Myocyte (in vitro differentiated cells): ENCODE results near the gene MRPS18B. TPM values are rescaled to one million over a fixed set of nuclear protein-coding genes. Genes with fewer than 3 reads are reported as not detected.
A peak's percentile ranks its signal among the peaks of the same experiment; 100 is the strongest.
"Not testable (repeated sequence)": the region's sequence is repeated elsewhere in the genome, so short reads cannot be mapped to it uniquely, and the experiment has no call there.

Experiments
- DNase-seq: peaks from one replicate; pipeline ENCODE4 v3.0.0-alpha.2; 2012; ENCODE audit warnings: low read depth
- total RNA-seq: library from RNA; depleted of rRNA; stranded (reverse); fragments of >200 nt; gene quantifications from 2 replicates; pipeline ENCODE4 v1.2.3, GENCODE V29; 2014

MRPS18B gene
- total RNA-seq, 1 donor from 2014 or later: 64.3 TPM

DNA sequence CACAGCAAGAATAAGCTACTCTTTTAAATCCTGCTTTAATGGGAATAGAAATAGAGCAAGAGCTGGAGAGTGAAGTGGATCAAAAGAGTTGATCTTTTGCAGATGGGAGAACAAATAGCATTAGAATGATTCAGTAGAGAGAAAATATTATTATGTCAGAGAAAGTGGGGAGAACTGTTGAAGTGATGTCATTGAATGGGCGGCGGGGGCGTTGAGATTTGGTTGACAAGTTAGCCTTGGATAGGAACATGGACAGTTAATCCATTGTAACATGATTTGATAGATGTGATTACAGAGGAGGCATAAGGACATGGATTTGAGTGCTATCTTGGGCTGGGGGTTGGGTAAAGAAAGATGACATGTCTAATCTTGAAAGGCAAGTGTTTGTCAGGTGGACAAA, 18.2 kb downstream of the MRPS18B start:
- DNase-seq: no peak

DNA sequence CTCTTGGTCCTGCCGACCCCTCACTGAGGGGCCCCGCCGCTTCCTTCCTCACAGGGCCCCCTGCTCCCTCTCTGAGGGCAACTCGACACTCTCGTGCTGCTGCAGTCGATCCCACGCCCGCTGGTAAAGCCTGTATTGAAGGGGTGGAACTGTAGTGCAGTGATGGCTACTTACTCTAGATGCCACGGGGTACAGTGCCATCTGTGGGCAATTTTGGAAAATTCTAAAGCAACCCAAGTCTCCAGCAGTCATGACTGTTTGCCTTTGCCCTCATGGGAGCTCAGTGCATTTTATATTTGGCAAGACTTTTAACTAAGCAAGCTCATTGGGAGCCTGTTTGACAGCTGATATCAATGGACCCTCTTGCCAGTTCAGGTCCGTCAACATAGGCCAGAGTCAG, 22.8 kb downstream of the MRPS18B start:
- DNase-seq: no peak

DNA sequence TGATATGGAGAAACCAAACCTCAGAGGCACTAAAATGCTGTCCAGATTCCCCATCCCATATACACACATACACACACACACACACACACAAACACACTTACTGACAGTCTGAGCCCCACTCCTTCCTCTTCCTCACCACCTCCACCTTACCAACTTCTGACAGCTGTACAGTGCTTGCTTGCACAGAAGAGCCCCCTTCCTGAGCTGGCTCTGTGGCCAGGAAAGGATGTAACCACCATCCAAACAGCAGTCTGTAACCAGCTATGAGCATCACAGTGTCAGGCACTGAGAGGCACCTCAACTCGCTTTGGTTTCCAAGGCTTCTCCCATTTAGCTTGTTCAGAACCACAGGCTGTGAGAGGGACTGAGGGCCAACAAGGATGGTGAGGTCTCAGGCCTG, 23.4 kb downstream of the MRPS18B start:
- no peak for DNase-seq

DNA sequence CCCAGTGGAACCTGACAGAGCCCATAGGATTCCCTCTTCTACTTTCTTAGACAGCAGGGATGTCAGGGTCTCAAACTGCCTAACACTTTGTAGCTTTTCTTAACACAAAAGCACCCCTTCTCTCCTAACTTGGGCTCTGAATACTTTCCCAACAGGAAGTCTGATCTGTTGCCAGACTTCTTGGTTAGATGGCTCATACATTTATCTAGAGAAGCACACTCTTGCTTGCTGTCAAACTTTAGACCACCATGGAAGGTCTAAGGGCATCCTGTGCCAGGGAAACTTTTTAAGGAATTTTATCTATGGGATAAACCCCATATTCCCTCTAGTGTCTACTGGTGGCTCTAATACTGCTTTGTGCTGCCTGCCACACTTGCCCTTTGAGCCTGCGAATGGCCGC, 26.0 kb downstream of the MRPS18B start:
- DNase-seq: no peak

- no peak for DNase-seq
Observed at GRCh38 chr6:30644769-30645168, 27.1 kb downstream of the MRPS18B start.

DNA sequence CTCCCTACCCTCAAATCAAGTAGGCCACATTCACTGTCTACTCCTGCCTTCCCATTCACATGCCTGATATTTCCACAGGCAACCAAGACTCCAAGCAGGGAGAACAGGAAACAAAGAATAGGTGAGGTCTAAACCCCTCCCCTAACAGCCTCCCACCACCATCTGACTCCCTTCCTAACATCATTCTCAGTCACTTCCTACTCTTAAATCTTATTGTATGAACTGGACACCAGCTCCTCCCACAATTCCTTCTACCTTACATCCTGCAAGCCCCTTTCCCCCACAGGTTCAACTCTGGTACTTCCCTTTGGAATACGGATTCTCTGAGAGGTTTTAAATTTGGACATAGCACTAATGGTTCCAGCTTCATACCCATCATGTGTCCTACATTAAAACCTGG, 28.3 kb downstream of the MRPS18B start:
- DNase-seq: no peak

DNA sequence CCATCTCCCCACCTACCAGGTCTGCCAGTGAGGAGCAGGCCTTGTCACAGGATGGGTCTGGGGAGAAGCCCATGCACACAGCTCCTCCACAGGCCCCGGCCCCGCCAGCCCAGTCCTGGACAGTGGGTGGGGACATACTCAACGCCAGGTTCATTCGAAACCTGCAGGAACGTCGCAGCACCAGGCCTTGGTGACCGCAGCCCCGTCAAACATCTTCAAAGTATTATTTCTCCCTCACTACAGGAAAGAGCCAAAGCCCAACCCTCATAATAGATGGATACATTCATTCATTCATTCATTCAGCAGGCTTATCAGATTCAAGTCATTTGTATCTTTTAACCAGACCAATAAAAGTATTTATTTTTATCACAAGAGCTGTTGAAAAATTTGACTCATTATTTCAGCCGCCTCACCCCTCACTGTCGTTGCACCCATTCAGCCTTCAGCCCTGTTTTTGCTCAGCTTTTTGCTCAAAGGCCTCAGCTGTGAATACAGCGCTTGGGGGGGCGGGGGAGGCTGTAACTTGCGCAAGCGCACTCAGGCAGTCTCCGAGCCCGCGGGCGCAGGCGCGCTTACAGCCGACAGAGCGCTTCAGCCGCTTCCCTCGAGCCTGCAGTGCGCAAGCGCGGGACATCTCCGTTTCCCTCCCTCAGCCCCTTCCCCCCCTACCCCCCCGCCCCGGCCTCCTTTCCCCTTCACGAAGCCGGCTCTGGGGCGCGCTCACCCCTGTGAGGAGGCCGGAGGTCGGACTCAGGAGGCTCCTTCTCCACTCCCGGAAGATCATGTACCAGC, 29.0 kb downstream of the MRPS18B start, which contains the start of gene C6orf136:
Gene C6orf136 (plus strand): TSS at position 684 of the 792 bp plus-strand sequence. CDS start 99 bp downstream, at position 783.
- DNase-seq: peak; percentile 91

- DNase-seq: peak; percentile 73
Observed at GRCh38 chr6:30647242-30648116, 29.8 kb downstream of the MRPS18B start.

DNA sequence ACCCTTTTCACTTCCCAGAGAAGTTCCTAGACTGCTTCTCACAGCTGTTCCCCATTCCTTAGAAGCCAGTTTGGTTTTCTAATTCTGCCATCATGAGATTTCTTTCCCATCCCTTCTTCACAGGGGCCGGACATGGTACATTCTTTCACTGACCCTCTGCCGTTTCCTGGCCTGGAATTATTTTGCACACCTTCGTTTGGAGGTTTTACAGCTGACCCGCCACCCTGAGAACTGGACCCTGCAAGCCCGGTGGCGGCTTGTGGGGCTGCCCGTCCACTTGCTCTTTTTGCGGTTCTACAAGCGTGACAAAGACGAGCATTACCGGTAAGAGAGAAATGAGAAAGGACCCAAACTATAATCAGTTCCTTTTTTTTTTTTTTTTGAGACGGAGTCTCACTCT, 33.5 kb downstream of the MRPS18B start:
- DNase-seq: no peak

DNA sequence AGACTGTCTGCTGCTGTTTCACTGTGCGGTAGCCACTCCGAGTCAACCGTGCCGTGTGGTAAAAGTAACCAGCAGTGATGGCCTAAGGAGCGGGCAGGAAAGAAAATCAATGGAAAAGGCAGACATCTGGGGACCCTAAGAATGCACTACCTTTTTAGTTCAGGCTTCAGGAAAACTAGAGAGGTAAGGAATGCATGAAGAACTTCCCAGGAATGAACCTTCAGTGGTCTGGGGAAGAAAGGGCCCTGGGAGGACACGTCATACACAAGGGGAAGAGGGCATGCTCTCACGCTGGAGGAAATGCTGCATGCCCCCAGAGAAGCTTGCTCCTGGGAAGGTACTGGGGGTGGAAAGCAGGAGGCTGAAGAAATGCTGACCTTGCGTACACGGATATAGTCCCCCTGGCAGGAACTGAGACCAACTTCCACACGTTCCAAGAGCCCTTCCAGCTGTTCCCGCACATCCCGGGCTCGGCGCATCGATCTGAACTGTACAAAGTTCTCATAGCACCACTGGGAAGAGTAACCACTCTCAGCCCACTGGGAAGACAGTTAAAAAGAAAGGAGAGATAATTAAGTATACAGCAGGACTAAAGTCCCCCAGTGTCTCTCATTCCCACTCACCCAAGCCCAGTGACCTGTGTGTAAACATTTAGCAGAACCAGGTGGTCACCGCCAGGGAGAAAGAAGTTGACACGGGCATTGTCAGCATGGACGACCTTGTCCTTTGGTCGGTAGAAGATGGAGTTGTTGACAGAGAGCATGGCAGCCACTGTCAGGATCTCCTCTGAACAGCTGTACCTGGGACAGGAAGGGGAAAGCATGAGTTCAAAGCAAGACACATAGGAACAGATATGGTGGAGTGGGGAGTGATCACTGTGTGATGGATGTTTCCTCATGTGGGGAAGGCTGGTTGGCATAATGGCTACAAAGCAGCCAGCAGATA, 37.4 kb downstream of the MRPS18B start:
- no peak for DNase-seq

- DNase-seq: no peak
Observed at GRCh38 chr6:30655743-30656094, 38.1 kb downstream of the MRPS18B start.

DNA sequence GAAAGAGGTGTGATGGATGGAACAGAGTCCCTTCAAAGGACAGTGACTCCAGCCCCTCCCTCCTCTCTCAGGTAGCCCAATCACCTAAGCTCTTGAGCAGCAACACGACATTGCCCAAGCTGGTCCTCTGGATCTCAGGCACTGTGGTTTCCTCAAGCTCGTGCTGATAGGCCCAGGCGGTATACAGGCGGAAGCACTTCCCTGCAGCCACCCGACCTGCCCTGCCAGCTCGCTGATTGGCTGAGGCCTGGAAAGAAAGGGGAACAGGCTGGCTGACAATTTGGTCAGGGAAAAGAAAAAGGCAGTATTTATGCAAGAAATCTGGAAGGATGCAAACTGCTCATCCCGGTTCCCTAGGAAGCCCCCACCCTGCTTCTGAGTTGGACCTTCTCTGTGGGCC, 38.9 kb downstream of the MRPS18B start:
- DNase-seq: no peak

DNA sequence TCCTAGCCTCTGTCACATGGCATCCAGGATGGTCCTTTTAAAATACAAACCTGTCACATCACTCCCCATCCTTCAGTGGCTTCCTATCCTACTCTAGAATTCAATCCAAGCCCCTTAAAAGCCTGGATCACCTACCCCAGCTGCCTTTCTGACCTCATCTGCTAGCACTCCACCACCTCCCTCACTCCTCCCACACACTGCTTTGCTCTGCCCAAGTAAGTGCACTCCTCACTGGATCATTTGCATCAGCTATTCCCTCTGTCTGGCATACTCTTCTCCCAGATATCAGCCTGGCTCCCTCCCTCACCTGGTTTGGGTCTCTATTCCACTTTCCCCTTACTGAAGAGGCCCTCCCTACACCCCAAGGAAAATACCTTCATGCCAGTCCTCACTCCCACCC, 39.8 kb downstream of the MRPS18B start:
- DNase-seq: no peak

- not testable (repeated sequence) for DNase-seq
Observed at GRCh38 chr6:30657922-30658321, 40.3 kb downstream of the MRPS18B start.

DNA sequence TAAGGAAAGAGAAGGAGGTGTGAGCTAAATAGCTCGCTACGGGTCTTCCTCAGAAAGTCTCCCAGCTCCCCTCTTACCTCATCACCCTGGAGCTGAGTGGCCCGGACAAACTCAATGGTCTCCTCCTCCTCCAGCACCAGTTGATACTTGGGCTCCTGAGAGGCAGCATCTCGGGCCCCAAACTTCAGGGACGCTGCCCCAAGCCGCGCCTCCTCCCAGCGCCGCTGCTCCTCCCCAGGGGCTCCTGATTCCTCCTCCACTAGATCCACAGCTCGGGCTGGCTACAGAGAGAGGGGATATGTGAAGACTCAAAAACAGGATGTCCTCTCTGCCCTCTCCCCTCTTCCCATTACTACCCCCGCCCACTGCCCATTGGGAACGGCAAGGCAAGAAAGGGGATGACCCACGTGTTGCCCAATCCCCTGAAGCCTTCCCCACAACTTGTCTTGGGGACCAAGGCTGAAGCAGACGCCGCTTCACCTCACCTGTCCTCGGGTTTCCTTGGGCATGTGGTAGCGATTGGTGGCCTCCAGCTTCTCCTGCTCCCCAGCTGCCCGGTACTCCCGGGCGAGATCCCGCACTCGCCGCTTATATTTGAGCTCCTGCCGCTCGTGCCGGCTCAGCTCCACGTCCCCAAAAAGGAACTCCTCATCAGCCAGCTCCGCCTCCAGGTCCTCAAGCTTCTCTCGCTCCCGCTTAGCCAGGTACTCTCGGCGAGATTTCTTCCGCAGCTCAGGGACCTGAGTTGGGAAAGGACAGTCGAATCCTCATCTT, 47.5 kb downstream of the MRPS18B start:
- DNase-seq: no peak

DNA sequence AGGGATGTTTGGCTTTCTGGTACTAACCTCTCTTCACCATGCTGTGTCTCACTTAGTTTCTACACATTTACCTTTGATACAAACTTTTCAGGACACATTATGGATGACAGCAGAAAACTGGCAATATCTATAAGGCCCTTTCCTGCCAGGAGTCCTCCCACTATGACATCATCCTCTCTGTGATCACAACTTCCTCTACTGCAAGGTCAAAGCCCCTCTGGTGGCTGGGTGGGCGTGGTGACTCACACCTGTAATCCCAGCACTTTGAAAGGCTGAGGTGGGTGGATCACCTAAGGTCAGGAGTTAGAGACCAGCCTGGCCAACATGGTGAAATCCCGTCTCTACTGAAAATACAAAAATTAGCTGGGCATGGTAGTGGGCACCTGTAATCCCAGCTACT, 48.7 kb downstream of the MRPS18B start:
- DNase-seq: not testable (repeated sequence)

GRCh38 chr6:30670760-30671527, 53.3 kb downstream of the MRPS18B start:
- DNase-seq: no peak

DNA sequence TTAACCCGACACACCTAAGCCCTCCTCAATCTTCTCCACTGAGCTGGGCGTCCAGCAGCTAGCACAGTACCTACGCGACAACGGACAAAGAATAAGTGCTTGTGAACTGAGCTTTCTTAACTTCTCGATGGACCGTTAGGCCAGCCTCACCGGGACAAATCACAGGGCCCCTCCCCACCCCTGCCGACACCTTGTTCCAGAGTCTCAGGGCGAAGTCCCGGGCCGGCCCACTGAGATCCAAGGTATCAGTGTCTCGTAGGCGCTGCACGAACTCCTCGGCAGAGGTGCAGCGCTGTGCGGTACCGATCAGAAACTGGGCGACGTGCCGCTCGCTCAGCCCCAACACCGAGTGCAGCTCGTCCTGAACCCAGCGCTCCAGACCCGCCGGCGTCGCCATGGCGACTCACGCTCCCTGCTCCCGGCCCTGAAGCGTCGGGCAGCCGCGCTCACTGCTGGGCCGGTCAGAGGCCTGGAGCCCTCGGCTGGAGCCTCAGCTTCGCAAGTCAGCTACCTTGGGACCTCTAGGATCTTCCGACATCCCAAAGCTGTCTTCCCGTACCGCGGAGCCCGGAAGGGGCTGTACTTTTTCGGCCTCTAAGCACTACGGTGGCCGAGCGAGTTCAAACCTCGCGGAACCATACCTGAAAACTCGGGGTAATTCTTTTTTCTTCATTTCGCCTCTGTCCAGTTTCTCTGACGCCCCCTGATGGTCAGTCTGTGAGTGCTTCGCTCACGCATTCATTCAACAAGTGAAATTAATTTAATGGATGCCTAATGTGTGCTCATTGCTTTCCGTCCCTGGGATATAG, 55.0 kb downstream of the MRPS18B start, which contains the start of gene DHX16:
Gene DHX16 (minus strand): TSS at position 562 of the 809 bp plus-strand sequence. CDS start 165 bp downstream, at position 397.
- DNase-seq: peak; percentile 99
